HEK293 (cell line): ENCODE results near the gene DBF4B.

Experiments used
- GLI4 ChIP-seq: fragments of 450-650 bp; formaldehyde crosslinking; IDR thresholded peaks from 2 replicates; pipeline ENCODE4 v1.5.1; 2016; ENCODE audit warnings: missing biosample characterization, missing genetic modification characterization
- HOXD13 ChIP-seq: sonication (generic); formaldehyde crosslinking; IDR thresholded peaks from 2 replicates; pipeline ENCODE4 v1.8.0; 2022; ENCODE audit warnings: missing genetic modification reagents, borderline replicate concordance
- KLF1 ChIP-seq: fragments of 450-650 bp; formaldehyde crosslinking; IDR thresholded peaks from 2 replicates; pipeline ENCODE4 v1.5.1; 2016; ENCODE audit warnings: missing biosample characterization, missing genetic modification characterization
- KLF17 ChIP-seq: fragments of 450-650 bp; formaldehyde crosslinking; IDR thresholded peaks from 2 replicates; pipeline ENCODE4 v1.5.1; 2016; ENCODE audit warnings: missing biosample characterization, missing genetic modification characterization
- KLF7 ChIP-seq: fragments of 450-650 bp; formaldehyde crosslinking; IDR thresholded peaks from 2 replicates; pipeline ENCODE4 v1.5.1; 2016; ENCODE audit warnings: missing biosample characterization, missing genetic modification characterization, borderline replicate concordance
- MYNN ChIP-seq: fragments of 450-650 bp; formaldehyde crosslinking; IDR thresholded peaks from 2 replicates; pipeline ENCODE4 v1.5.1; 2016; ENCODE audit warnings: missing biosample characterization, missing genetic modification characterization, borderline replicate concordance
- SETDB1 ChIP-seq: IDR thresholded peaks from one replicate; pipeline ENCODE4 v1.6.1; 2017; ENCODE audit warnings: mild to moderate bottlenecking, low read length, moderate library complexity, mixed read lengths; ENCODE audit not compliant: insufficient read length
- SP3 ChIP-seq: fragments of 450-650 bp; formaldehyde crosslinking; IDR thresholded peaks from 2 replicates; pipeline ENCODE4 v1.5.1; 2016; ENCODE audit warnings: missing biosample characterization, missing genetic modification characterization
- SP7 ChIP-seq: fragments of 450-650 bp; formaldehyde crosslinking; IDR thresholded peaks from 2 replicates; pipeline ENCODE4 v1.5.1; 2016; ENCODE audit warnings: missing biosample characterization, missing genetic modification characterization
- YY2 ChIP-seq: fragments of 450-650 bp; formaldehyde crosslinking; IDR thresholded peaks from 2 replicates; pipeline ENCODE4 v1.5.1; 2016; ENCODE audit warnings: missing biosample characterization, missing genetic modification characterization
- ZNF121 ChIP-seq: fragments of 450-650 bp; formaldehyde crosslinking; IDR thresholded peaks from 2 replicates; pipeline ENCODE4 v1.5.1; 2016; ENCODE audit warnings: missing biosample characterization, missing genetic modification characterization
- ZNF132 ChIP-seq: fragments of 450-650 bp; formaldehyde crosslinking; IDR thresholded peaks from 2 replicates; pipeline ENCODE4 v1.5.1; 2017; ENCODE audit warnings: missing biosample characterization, missing genetic modification characterization, borderline replicate concordance
- ZNF239 ChIP-seq: fragments of 450-650 bp; formaldehyde crosslinking; IDR thresholded peaks from 2 replicates; pipeline ENCODE4 v1.5.1; 2016; ENCODE audit warnings: missing biosample characterization, missing genetic modification characterization
- ZNF280D ChIP-seq: fragments of 450-650 bp; formaldehyde crosslinking; IDR thresholded peaks from 2 replicates; pipeline ENCODE4 v1.5.1; 2016; ENCODE audit warnings: missing biosample characterization, missing genetic modification characterization
- ZNF366 ChIP-seq: fragments of 450-650 bp; formaldehyde crosslinking; conservative IDR thresholded peaks from 2 replicates; pipeline ENCODE4 v1.5.1; 2016; ENCODE audit warnings: missing biosample characterization, missing genetic modification characterization
- ZNF391 ChIP-seq: fragments of 450-650 bp; formaldehyde crosslinking; IDR thresholded peaks from 2 replicates; pipeline ENCODE4 v1.5.1; 2016; ENCODE audit warnings: low read depth, missing biosample characterization, missing genetic modification characterization, borderline replicate concordance
- ZNF394 ChIP-seq: fragments of 450-650 bp; formaldehyde crosslinking; IDR thresholded peaks from 2 replicates; pipeline ENCODE4 v1.5.1; 2016; ENCODE audit warnings: missing biosample characterization, missing genetic modification characterization, mild to moderate bottlenecking, moderate library complexity, borderline replicate concordance
- ZNF423 ChIP-seq: fragments of 450-650 bp; formaldehyde crosslinking; IDR thresholded peaks from 2 replicates; pipeline ENCODE4 v1.5.1; 2016; ENCODE audit warnings: missing biosample characterization, missing genetic modification characterization
- ZNF426 ChIP-seq: fragments of 450-650 bp; formaldehyde crosslinking; IDR thresholded peaks from 2 replicates; pipeline ENCODE4 v1.5.1; 2017; ENCODE audit warnings: missing biosample characterization, missing genetic modification characterization, mild to moderate bottlenecking, inconsistent platforms, moderate library complexity
- ZNF600 ChIP-seq: fragments of 450-650 bp; formaldehyde crosslinking; IDR thresholded peaks from 2 replicates; pipeline ENCODE4 v1.5.1; 2016; ENCODE audit warnings: missing biosample characterization, missing genetic modification characterization
- ZNF623 ChIP-seq: fragments of 450-650 bp; formaldehyde crosslinking; IDR thresholded peaks from 2 replicates; pipeline ENCODE4 v1.5.1; 2016; ENCODE audit warnings: missing biosample characterization, missing genetic modification characterization
- ZNF624 ChIP-seq: fragments of 450-650 bp; formaldehyde crosslinking; IDR thresholded peaks from 2 replicates; pipeline ENCODE4 v1.5.1; 2017; ENCODE audit warnings: missing biosample characterization, missing genetic modification characterization
- ZNF639 ChIP-seq: fragments of 450-650 bp; formaldehyde crosslinking; IDR thresholded peaks from 2 replicates; pipeline ENCODE4 v1.5.1; 2016; ENCODE audit warnings: missing biosample characterization, missing genetic modification characterization
- ZNF660 ChIP-seq: fragments of 450-650 bp; IDR thresholded peaks from 2 replicates; pipeline ENCODE4 v1.5.1; 2018; ENCODE audit warnings: missing biosample characterization, mild to moderate bottlenecking, missing genetic modification characterization
- ZNF664 ChIP-seq: fragments of 450-650 bp; formaldehyde crosslinking; IDR thresholded peaks from 2 replicates; pipeline ENCODE4 v1.5.1; 2016; ENCODE audit warnings: missing biosample characterization, missing genetic modification characterization
- ZNF670 ChIP-seq: fragments of 450-650 bp; formaldehyde crosslinking; IDR thresholded peaks from 2 replicates; pipeline ENCODE4 v1.5.1; 2016; ENCODE audit warnings: missing biosample characterization, missing genetic modification characterization, low read depth
- ZNF692 ChIP-seq: fragments of 450-650 bp; formaldehyde crosslinking; IDR thresholded peaks from 2 replicates; pipeline ENCODE4 v1.5.1; 2016; ENCODE audit warnings: missing biosample characterization, missing genetic modification characterization
- ZNF768 ChIP-seq: fragments of 450-650 bp; formaldehyde crosslinking; IDR thresholded peaks from 2 replicates; pipeline ENCODE4 v1.5.1; 2018; ENCODE audit warnings: missing biosample characterization, mild to moderate bottlenecking, missing genetic modification characterization
- ZNF776 ChIP-seq: fragments of 450-650 bp; formaldehyde crosslinking; IDR thresholded peaks from 2 replicates; pipeline ENCODE4 v1.5.0; 2017; ENCODE audit warnings: missing biosample characterization, missing genetic modification characterization, borderline replicate concordance
- ZSCAN23 ChIP-seq: fragments of 450-650 bp; formaldehyde crosslinking; IDR thresholded peaks from 2 replicates; pipeline ENCODE4 v1.5.1; 2016; ENCODE audit warnings: missing biosample characterization, missing genetic modification characterization
- ZSCAN5A ChIP-seq: fragments of 450-650 bp; formaldehyde crosslinking; IDR thresholded peaks from 2 replicates; pipeline ENCODE4 v1.5.1; 2016; ENCODE audit warnings: missing biosample characterization, missing genetic modification characterization

Gene DBF4B

GRCh38 chr17:44708401-44709263 lies at the start of gene DBF4B (continued):
- TF ChIP-seq ZSCAN5A (peak; percentile 54; the same call in 1 of the 2 replicates), ZNF664 (tag by site-specific recombination) (no peak; the same call in 1 of the 2 replicates), ZNF394 (peak; percentile 67), ZNF623 (tag by site-specific recombination) (no peak), ZNF692 (peak; percentile 38), ZNF121 (tag by site-specific recombination) (no peak), KLF7 (peak; percentile 55), GLI4 (no peak; the same call in 1 of the 2 replicates), ZNF776 (tag by site-specific recombination) (no peak), SP7 (tag by site-specific recombination) (peak; percentile 69), ZNF670 (tag by site-specific recombination) (no peak), ZNF366 (tag by site-specific recombination) (peak; percentile 82), ZNF280D (tag by site-specific recombination) (no peak), ZNF600 (peak; percentile 77; the same call in 1 of the 2 replicates), ZSCAN23 (tag by site-specific recombination) (no peak), ZNF768 (tag by site-specific recombination) (no peak; the same call in 1 of the 2 replicates), ZNF660 (tag by site-specific recombination) (peak; percentile 95; the same call in 1 of the 2 replicates), ZNF391 (tag by site-specific recombination) (peak; percentile 51; the same call in 1 of the 2 replicates), YY2 (tag by site-specific recombination) (peak; percentile 46; the same call in 1 of the 2 replicates), ZNF239 (tag by site-specific recombination) (0 out of 2 replicates have a peak, but pooled peaks have one; percentile 30), ZNF426 (tag by site-specific recombination) (no peak), MYNN (tag by site-specific recombination) (no peak), KLF1 (tag by site-specific recombination) (peak; percentile 68), KLF17 (tag by site-specific recombination) (0 out of 2 replicates have a peak, but pooled peaks have one; percentile 25), HOXD13 (no peak; the same call in 1 of the 2 replicates), SETDB1 (peak; percentile 2), ZNF639 (tag by site-specific recombination) (peak; percentile 75), ZNF624 (tag by site-specific recombination) (no peak), ZNF423 (tag by site-specific recombination) (no peak), ZNF132 (no peak), SP3 (peak; percentile 88)
